GM18505 (cell line): Measurements from ENCODE around the gene ZFAND3.

Source experiments
- ATAC-seq: cut with Tn5 transposase; IDR thresholded peaks from one replicate; pipeline ENCODE4 v1.9.1; 2021; ENCODE audit not compliant: unreplicated experiment
- POLR2A ChIP-seq: IDR thresholded peaks from 4 replicates; pipeline ENCODE4 v1.6.1; 2011; ENCODE audit warnings: borderline replicate concordance; ENCODE audit not compliant: insufficient read depth, insufficient read length; ENCODE audit errors: extremely low read depth

The ZFAND3 gene

DNA sequence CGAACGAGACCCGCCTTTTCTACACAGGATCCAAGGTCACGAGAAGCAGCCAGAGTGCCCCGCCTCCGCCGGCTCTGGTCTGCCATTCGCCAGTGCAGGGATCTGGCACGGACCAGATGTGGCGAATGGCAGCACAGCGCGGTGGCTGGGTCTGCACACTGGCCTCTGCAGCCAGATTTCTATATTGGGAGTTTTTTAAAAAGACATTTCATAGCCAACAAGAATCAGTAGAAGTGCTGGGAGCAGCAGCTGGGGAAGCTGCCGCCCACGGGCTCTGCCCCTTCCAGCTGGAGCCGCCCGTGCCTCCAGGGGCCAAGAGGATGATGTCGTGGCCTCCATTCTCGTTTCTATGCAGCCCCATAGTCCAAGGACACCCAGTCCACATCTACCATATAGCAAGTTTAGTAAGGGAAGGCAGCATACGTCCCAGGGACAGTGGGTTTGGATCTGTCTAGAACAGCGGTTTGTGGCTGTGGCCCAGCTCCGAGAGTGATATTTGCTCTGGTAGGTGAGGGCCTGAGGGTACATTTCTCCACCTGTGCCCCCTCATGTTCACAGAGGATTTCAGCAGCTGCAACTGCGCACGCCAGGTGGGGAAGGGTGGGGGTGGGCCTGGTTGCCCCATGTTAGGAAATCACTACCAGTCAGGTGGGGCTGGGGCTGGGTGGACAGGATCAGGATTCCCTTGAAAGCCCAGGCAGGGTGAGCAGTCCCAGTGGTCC lies 333.7 kb downstream of the ZFAND3 start:
- no peak for TF ChIP-seq POLR2A
- no peak for ATAC-seq

- ATAC-seq: no peak
- TF ChIP-seq POLR2A: no peak
Observed at GRCh38 chr6:38153798-38154345, 334.3 kb downstream of the ZFAND3 start.

GRCh38 chr6:38154731-38155130 lies 335.2 kb downstream of the ZFAND3 start:
- no peak for ATAC-seq
- TF ChIP-seq POLR2A: no peak

- no peak for ATAC-seq
- TF ChIP-seq POLR2A: no peak
Observed at GRCh38 chr6:38155144-38155543, 335.6 kb downstream of the ZFAND3 start.

DNA sequence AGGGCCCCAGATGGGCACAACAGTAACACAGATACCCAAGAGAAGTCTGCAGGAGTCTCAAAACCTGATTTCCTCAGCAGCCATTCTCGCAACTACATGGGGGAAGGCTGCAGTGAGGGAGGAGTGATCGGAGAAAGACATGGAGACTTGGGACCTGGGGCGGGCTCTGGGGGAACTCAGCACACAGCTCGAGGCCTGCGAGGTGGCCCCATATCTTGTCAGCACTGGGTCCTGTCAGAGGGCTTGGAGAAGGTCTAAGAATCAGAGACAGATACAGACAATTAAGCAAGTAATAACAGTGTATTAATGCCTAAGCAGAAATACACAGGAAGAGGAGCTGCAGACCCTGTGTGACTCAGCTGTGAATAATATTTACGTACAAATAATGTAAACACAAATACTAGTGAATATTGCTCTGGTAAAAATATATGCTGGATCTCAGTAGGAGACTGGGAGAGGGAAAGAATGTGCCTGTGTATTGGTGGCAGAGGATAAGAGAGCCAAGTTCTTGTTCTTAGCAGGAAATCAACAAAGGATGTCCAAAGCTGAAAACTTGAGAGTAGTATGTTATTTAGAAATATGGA lies 336.2 kb downstream of the ZFAND3 start:
- no peak for ATAC-seq
- no peak for TF ChIP-seq POLR2A

DNA sequence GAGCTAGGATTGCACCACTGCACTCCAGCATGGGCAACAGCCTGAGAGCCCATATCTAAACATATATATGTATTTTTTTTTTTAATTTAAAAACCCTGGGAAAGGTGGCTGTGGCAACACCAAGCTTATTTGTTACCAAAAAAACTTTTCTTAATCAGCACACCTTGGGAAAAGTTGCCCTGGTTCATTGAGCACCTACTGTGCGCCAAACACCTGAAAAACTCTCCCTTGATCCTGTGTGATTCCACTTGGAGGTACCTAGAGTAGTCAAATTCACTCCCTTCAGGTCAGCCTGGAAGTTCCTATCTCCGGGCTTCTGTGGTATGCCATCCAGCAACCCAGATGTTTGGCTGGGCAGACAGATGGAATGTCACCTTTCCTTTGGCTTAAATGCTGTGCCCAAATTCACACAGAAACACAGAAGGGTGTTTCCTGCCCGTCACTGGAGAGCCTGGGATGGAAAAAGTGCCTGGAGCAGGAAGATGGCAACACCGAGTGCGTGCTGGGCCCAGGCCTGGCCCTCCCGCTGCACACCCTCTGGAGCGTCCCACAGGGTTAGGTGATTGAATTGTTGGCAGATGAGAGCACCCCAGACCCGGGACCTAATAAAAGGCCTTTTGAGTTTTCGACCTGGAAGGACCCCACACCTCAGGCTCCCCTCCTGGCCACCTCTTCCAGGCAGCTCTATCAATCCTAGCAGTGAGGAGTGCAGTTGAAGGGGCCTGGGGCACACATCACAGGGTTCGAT lies 337.5 kb downstream of the ZFAND3 start:
- TF ChIP-seq POLR2A: no peak
- no peak for ATAC-seq

GRCh38 chr6:38157905-38158304 lies 338.4 kb downstream of the ZFAND3 start:
- ATAC-seq: no peak
- TF ChIP-seq POLR2A: no peak

DNA sequence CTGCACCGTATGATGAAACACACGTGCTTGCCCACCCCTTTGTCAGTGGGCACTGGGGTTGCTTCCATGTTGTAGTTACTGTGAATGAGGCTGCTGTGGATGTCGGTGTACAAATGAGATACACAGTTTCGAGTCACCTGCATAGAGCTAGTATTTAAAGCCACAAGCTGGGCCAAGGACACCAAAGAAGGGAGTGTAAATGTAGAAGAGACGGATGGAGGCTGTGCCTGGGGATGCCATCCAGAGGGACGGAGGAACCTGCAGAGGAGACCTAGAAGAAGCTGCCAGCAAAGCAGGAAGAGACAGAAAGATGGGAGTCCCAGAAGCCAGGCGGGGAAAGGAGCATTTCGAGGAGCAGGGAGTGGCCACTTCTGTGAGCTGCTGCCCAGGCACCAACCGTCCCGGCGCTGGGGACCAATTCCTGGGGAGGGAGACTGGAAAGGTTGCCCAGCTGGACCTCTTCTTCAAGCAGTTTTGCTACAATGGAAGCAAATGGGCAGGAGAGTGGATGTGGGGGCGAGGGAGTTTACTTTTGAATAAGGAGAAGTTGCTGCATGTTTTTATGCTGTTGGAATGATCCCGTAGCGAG lies 339.3 kb downstream of the ZFAND3 start:
- no peak for TF ChIP-seq POLR2A
- ATAC-seq: no peak

DNA sequence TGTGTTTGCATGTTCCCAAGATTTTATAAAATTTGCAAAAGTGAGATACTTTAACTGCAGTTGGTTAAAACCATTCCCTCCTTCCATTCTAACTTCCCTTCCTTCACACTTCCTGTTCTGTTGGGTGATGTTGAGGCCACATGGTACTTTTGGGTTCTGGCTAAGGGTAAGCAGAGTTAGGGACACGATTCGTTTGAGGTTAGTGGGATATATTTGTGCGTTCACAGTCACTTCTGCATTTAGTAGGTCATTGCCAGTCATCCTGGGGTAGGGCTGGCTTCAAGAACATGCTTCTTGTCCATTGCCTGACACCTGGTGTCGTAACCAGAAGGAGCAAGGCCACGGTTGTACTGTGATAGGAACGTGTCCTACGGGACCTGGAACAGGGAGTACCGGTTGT lies 340.1 kb downstream of the ZFAND3 start:
- no peak for ATAC-seq
- TF ChIP-seq POLR2A: no peak

GRCh38 chr6:38160831-38161230 lies 341.3 kb downstream of the ZFAND3 start:
- no peak for ATAC-seq
- no peak for TF ChIP-seq POLR2A

DNA sequence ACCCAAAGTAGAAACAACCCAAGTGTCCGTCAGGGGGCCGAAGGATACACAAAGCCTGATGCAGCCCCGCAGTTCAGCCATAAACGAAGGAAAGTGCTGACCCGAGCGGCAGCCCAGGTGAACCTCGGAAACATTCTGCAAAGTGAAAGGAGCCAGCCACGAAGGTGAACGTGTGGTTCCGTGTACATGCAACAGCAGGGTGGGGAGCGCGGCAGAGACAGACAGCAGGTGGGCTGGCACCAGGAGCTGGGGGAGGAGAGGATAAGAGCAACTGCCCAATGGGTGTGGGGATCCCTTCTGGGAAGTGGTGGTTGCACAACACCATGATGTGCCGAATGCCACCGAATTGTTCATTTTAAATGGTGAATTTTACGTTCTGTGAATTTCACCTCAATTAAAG lies 341.8 kb downstream of the ZFAND3 start:
- no peak for ATAC-seq
- TF ChIP-seq POLR2A: no peak

DNA sequence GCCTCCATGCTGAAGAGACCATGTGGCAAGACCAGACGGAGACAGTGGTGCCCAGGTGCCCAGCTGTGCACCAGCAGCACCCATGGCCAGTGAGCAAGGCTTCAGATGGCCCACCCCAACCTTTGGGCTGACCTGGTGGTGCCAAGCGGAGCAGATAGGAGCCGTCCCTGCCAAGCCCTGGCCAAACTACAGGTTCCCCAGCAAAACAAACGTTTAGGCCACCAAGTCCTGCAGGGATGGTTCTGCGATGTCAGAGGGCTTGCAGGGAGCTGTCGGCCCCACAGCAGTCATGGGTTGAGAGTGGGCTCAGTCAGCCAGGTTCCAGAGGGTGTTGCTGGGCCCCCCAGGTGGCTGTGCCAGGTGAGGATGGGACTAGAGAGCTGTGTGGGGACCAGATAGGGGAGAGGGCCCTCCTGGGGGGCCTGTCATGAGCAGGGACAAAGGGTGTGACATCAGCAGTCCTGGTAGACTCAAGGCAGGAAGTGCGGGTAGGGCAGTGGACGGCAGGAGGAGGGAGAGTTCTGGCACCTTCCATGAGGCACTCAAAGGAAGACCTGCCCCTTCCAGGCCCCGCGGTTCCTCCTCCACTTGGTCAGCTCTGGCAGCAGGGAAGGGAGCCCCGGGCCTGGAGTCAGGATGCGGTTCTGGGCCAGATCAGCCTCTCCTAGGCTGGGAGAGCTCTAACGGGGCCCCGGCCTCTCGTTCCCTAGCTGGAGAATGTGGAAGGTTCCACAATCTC lies 342.4 kb downstream of the ZFAND3 start:
- ATAC-seq: no peak
- no peak for TF ChIP-seq POLR2A

GRCh38 chr6:38162493-38163185 lies 343.1 kb downstream of the ZFAND3 start:
- TF ChIP-seq POLR2A: no peak

More at GRCh38 chr6:38162493-38163185, 343.1 kb downstream of the ZFAND3 start:
- ATAC-seq: no peak
